Panc1 (cell line): ENCODE results near the gene GNAO1.

ENCODE experiments used
- POLR2AphosphoS5 ChIP-seq: IDR thresholded peaks from 2 replicates; pipeline ENCODE4 v1.6.1; 2012; ENCODE audit warnings: mild to moderate bottlenecking, low read depth, low read length, moderate library complexity
- TCF7L2 ChIP-seq: IDR thresholded peaks from 2 replicates; pipeline ENCODE4 v1.6.1; 2011; ENCODE audit warnings: mild to moderate bottlenecking, low read depth, low read length, inconsistent platforms
- TF ChIP-seq, protein P1 (sequence below): fragments of 450-650 bp; IDR thresholded peaks from 2 replicates; pipeline ENCODE4 v1.5.1; 2017; ENCODE audit warnings: mild to moderate bottlenecking

DNA sequence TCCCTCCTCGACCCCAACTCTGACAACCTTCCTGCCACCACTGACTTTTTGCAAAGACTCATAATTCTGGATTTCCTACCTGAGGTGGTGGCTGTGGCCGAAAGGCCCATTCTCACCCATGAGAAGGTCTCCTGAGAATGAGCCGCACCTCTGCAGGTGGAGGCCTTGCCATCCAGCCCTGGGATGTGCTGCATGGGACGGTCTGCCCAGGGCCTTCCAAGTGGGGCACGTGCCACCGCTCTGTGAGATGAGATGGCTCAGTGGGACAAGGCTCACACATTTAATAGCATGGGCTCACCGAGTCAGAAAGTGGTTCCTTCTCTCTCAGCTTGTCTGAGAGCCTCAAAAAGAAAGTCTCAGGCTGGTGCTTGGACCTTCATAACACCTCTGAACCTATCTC, 121.3 kb downstream of the GNAO1 start:
- TF ChIP-seq POLR2AphosphoS5 (no peak), TCF7L2 (no peak)
- TF ChIP-seq, protein P1, sequence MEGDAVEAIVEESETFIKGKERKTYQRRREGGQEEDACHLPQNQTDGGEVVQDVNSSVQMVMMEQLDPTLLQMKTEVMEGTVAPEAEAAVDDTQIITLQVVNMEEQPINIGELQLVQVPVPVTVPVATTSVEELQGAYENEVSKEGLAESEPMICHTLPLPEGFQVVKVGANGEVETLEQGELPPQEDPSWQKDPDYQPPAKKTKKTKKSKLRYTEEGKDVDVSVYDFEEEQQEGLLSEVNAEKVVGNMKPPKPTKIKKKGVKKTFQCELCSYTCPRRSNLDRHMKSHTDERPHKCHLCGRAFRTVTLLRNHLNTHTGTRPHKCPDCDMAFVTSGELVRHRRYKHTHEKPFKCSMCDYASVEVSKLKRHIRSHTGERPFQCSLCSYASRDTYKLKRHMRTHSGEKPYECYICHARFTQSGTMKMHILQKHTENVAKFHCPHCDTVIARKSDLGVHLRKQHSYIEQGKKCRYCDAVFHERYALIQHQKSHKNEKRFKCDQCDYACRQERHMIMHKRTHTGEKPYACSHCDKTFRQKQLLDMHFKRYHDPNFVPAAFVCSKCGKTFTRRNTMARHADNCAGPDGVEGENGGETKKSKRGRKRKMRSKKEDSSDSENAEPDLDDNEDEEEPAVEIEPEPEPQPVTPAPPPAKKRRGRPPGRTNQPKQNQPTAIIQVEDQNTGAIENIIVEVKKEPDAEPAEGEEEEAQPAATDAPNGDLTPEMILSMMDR, result no peak
